Transverse colon (tissue), 4 donors: ENCODE data around the gene MDGA2. TPM values are rescaled to one million over a fixed set of nuclear protein-coding genes. Genes with fewer than 3 reads are reported as not detected.

Experiments
- DNase-seq: peaks from one replicate; pipeline ENCODE4 v3.0.0-alpha.2; 2019
- H3K27ac ChIP-seq, 4 donors: fragments of 200-600 bp; sonication (generic); 2 replicates each; pipeline ENCODE4 v1.5.1; 2016 to 2018; ENCODE audit warnings: inconsistent platforms in 4 of 4
- H3K27me3 ChIP-seq: fragments of 200-600 bp; sonication (generic); 2 replicates; pipeline ENCODE4 v1.5.1; 2017; ENCODE audit warnings: inconsistent platforms
- H3K36me3 ChIP-seq, 4 donors: fragments of 200-600 bp; sonication (generic); 2 replicates each; pipeline ENCODE4 v1.5.1; 2017 to 2019; ENCODE audit warnings: inconsistent platforms in 4 of 4
- H3K4me1 ChIP-seq, 4 donors: fragments of 200-600 bp; sonication (generic); 2 replicates each; pipeline ENCODE4 v1.5.1; 2017 to 2020; ENCODE audit warnings: inconsistent platforms in 4 of 4
- H3K4me3 ChIP-seq, 4 donors: fragments of 200-600 bp; sonication (generic); 1 replicate in 1 of 4; 2 replicates in 3 of 4; pipeline versions ENCODE4 v1.5.1 to v1.6.1; 2017 to 2019; ENCODE audit warnings: inconsistent platforms in 4 of 4
- H3K9me3 ChIP-seq, 2 donors: fragments of 200-600 bp; sonication (generic); 2 replicates each; pipeline ENCODE4 v1.5.1; 2017 to 2019; ENCODE audit warnings: inconsistent platforms in 2 of 2
- CTCF ChIP-seq, 5 experiments: fragments of 200-600 bp in 3 of 5; fragments of 450-650 bp in 2 of 5; sonication (generic) in 3 of 5; IDR thresholded peaks; 1 replicate in 2 of 5; 2 replicates in 3 of 5; pipeline ENCODE4 v1.5.1; 2016 to 2017; ENCODE audit warnings: antibody characterized with exemption in 5 of 5, inconsistent platforms in 3 of 5, mild to moderate bottlenecking in 2 of 5, moderate library complexity in 1 of 5
- EP300 ChIP-seq: sonication (generic); formaldehyde crosslinking; IDR thresholded peaks from one replicate; pipeline ENCODE4 v1.6.1; 2017; ENCODE audit warnings: antibody characterized with exemption, low read depth
- POLR2A ChIP-seq: fragments of 450-650 bp; IDR thresholded peaks from one replicate; pipeline ENCODE4 v1.6.1; 2016; ENCODE audit warnings: antibody characterized with exemption, mild to moderate bottlenecking, moderate library complexity
- POLR2AphosphoS5 ChIP-seq, 3 donors: sonication (generic); formaldehyde crosslinking; IDR thresholded peaks; one replicate each; pipeline ENCODE4 v1.6.1; 2016; ENCODE audit warnings: antibody characterized with exemption in 3 of 3
- WGBS, 2 donors: methylation state at CpG; one replicate each; pipeline ENCODE4 v1.1.5; 2018; ENCODE audit warnings: low coverage in 1 of 2; 5-methylcytosine and 5-hydroxymethylcytosine counted together
- in situ Hi-C, 4 donors: fragments of 200-750 bp; cut with MboI; loops; one replicate each; pipeline versions ENCODE4 v1.15.0 to v1.15.1; 2017; ENCODE audit warnings: low sequenced_read_pairs in 3 of 4, low pct_ligation_motif_present in 1 of 4, low pct_unique_long_range_greater_than_20kb in 1 of 4
- intact Hi-C: fragments of 100-400 bp; cut with DNase I; formaldehyde crosslinking; loops from one replicate; pipeline ENCODE4 v1.15.1; 2023; ENCODE audit warnings: low total_unique reads
- total RNA-seq, 4 donors: library from RNA; depleted of rRNA; stranded (reverse); fragments of >200 nt; gene quantifications; one replicate each; pipeline ENCODE4 v1.1.0, GENCODE V29; 2016

Gene MDGA2
- total RNA-seq, 4 donors from 2014 or later = not detected

GRCh38 chr14:47555333-47555732 lies 120.1 kb downstream of the MDGA2 start:
- no peaks in the 10 kb centered on the region for H3K4me1 ChIP-seq
- no peak for DNase-seq
- no peaks in the 10 kb centered on the region for H3K27me3 ChIP-seq
- TF ChIP-seq CTCF (IDR thresholded peaks at IDR 0.05) = no peak
- TF ChIP-seq POLR2AphosphoS5 (IDR thresholded peaks at IDR 0.05) = no peak
- no peak for TF ChIP-seq EP300
- no peak for TF ChIP-seq POLR2A
- no peaks in the 10 kb centered on the region for H3K36me3 ChIP-seq
- no peaks in the 10 kb centered on the region for H3K9me3 ChIP-seq
- intact Hi-C loops = no loop called here
- no peak overlapping the region for H3K4me3 ChIP-seq
- in situ Hi-C loops = no loop called here
- no peak overlapping the region for H3K27ac ChIP-seq

GRCh38 chr14:47549886-47550285 lies 125.5 kb downstream of the MDGA2 start:
- no peak overlapping the region for H3K27ac ChIP-seq
- no peaks in the 10 kb centered on the region for H3K4me1 ChIP-seq
- H3K36me3 ChIP-seq = no peaks in the 10 kb centered on the region
- 51 to 70% methylated on average over 2 of the region's 2 CpGs for whole genome bisulfite sequencing, 2 donors
- intact Hi-C loops = no loop called here
- no peak for TF ChIP-seq EP300
- no peak for TF ChIP-seq CTCF (IDR thresholded peaks at IDR 0.05)
- TF ChIP-seq POLR2AphosphoS5 (IDR thresholded peaks at IDR 0.05) = no peak
- TF ChIP-seq POLR2A = no peak
- no peaks in the 10 kb centered on the region for H3K27me3 ChIP-seq
- no peaks in the 10 kb centered on the region for H3K9me3 ChIP-seq
- no peak for DNase-seq
- no peak overlapping the region for H3K4me3 ChIP-seq
- in situ Hi-C loops = no loop called here

GRCh38 chr14:47543459-47543858 lies 131.9 kb downstream of the MDGA2 start:
- Histone ChIP-seq H3K9me3 (no peaks in the 10 kb centered on the region), H3K27ac (no peak overlapping the region), H3K4me1 (no peaks in the 10 kb centered on the region), H3K4me3 (no peak overlapping the region), H3K27me3 (no peaks in the 10 kb centered on the region), H3K36me3 (no peaks in the 10 kb centered on the region)
- intact Hi-C loops (no loop called here), in situ Hi-C loops (no loop called here)
- DNase-seq = no peak
- no peak for TF ChIP-seq POLR2A
- TF ChIP-seq POLR2AphosphoS5 (IDR thresholded peaks at IDR 0.05) = no peak
- TF ChIP-seq EP300 = no peak
- TF ChIP-seq CTCF (IDR thresholded peaks at IDR 0.05) = no peak
- 49 to 78% methylated on average over 1 of the region's 1 CpG for WGBS, 2 donors

GRCh38 chr14:47541662-47542061 lies 133.7 kb downstream of the MDGA2 start:
- Histone ChIP-seq H3K27me3 (no peaks in the 10 kb centered on the region), H3K36me3 (no peaks in the 10 kb centered on the region), H3K4me1 (no peaks in the 10 kb centered on the region), H3K9me3 (no peaks in the 10 kb centered on the region), H3K27ac (no peak overlapping the region), H3K4me3 (no peak overlapping the region)
- intact Hi-C loops = no loop called here
- no peak for DNase-seq
- TF ChIP-seq POLR2A = no peak
- TF ChIP-seq EP300 = no peak
- no peak for TF ChIP-seq POLR2AphosphoS5 (IDR thresholded peaks at IDR 0.05)
- no peak for TF ChIP-seq CTCF (IDR thresholded peaks at IDR 0.05)
- in situ Hi-C loops = no loop called here
- 46 to 60% methylated on average over 4 of the region's 4 CpGs for WGBS, 2 donors
